Measurements from ENCODE around the gene POLN. TPM values are rescaled to one million over a fixed set of nuclear protein-coding genes. Genes with fewer than 3 reads are reported as not detected.

Gene POLN
- total RNA-seq, 4 donors from 2014 or later: 3.3 to 9.6 (median 5.5) TPM

- Histone ChIP-seq H3K9me3 (no peaks in the 10 kb centered on the region), H3K36me3 (peaks cover 0 to 46% (median 0%) of the 10 kb centered on the region in 3 donors), H3K4me3 (no peak overlapping the region), H3K4me1 (no peaks in the 10 kb centered on the region), H3K27me3 (no peaks in the 10 kb centered on the region), H3K27ac (no peak overlapping the region)
- TF ChIP-seq EP300 (IDR thresholded peaks at IDR 0.05): no peak
- TF ChIP-seq, protein P1, sequence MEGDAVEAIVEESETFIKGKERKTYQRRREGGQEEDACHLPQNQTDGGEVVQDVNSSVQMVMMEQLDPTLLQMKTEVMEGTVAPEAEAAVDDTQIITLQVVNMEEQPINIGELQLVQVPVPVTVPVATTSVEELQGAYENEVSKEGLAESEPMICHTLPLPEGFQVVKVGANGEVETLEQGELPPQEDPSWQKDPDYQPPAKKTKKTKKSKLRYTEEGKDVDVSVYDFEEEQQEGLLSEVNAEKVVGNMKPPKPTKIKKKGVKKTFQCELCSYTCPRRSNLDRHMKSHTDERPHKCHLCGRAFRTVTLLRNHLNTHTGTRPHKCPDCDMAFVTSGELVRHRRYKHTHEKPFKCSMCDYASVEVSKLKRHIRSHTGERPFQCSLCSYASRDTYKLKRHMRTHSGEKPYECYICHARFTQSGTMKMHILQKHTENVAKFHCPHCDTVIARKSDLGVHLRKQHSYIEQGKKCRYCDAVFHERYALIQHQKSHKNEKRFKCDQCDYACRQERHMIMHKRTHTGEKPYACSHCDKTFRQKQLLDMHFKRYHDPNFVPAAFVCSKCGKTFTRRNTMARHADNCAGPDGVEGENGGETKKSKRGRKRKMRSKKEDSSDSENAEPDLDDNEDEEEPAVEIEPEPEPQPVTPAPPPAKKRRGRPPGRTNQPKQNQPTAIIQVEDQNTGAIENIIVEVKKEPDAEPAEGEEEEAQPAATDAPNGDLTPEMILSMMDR (IDR thresholded peaks at IDR 0.05): no peak
- no peak for TF ChIP-seq POLR2A (IDR thresholded peaks at IDR 0.05)
- WGBS, 2 donors: 87 to 88% methylated on average over 7 to 24 of the region's 25 CpGs
- DNase-seq (ENCODE audit: low spot score in 2 of 2): no peak
These were observed 30.3 kb upstream of the POLN start for GRCh38 chr4:2272026-2272827.

DNA sequence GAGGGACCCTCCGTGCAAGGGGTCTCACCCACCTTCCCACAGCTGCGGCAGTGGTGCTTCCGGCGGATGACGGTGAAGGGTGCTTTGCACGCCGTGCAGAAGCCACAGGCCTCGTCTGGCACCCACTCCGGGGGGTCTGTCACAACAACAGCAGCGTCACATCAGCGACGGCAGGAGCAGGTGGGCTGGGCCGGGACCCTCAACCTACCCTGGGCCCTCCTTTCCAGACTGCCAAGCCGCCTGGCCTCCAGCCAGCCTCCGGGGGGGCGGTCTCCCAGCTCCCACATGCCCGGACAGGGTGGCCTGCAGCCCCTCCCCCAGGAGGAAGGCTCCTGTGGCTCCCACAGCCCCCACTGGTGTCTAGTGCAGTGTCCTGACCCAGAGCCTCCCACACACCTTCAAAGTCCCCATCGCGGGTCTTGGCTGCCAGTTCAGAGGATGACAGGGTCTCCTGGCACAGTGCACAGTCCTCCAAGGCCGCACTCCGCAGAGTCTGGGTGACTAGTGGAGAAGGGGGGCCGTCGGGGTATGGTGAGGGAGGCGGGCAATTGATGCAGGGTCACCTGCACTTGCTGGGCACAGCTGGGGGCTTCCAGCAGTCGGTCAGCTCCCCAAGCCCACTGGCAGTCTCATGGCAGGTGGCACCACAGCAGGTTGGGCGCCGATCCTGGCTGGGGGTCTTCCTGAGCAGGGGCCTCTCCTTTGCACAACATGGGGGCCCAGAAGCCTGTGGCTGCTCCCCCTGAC, 29.5 kb upstream of the POLN start:
- H3K4me3 ChIP-seq: no peak overlapping the region
- no peaks in the 10 kb centered on the region for H3K27me3 ChIP-seq
- H3K27ac ChIP-seq: no peak overlapping the region
- H3K36me3 ChIP-seq: peaks cover 0 to 46% (median 0%) of the 10 kb centered on the region in 3 donors
- H3K4me1 ChIP-seq: peaks cover 0 to 6% (median 3%) of the 10 kb centered on the region in 4 donors
- H3K9me3 ChIP-seq: no peaks in the 10 kb centered on the region
- WGBS, 2 donors: 82 to 88% methylated on average over 13 to 26 of the region's 27 CpGs
- TF ChIP-seq POLR2A (IDR thresholded peaks at IDR 0.05): no peak
- TF ChIP-seq, protein P1 (IDR thresholded peaks at IDR 0.05): no peak
- TF ChIP-seq EP300 (IDR thresholded peaks at IDR 0.05): no peak
- no peak for DNase-seq (ENCODE audit: low spot score in 2 of 2)

DNA sequence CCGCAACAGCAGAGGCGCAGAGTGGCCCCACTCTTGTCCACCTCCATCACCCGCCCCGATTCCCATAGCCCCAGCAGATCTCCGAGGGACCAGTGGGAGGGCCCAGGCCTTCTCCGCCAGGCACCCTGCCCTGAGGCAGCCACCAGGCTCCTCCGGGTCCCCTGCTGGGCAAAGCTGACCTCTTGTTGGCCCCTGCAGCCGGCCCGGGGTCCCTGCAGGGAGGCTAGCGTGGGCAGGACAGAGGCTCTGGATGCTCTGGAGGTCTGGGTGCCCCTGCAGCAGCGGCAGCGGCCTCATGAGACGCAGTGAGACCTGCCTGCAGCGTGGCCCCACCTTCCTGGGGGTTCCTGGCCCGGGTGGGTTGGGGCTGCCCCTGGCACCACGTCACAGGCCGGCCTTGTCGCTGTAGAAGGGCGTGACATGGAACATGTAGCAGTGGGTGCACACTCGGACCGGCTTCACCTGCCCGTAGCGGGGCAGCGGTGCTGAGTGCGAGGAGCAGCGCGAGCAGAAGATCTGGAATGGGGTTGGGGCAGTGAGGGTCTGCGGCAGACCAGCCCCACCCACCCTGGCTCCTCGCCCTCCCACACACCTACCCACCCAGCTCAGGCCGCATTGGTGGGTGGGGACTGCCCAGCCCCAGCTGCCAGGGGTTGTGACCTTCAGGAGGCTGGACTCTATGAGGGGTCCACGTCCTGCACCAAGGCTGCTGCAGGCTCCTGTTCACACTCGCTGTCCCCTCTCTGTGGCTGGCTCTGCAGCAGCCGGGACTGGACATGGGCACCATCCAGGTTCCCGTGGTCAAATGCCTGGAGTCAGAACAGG, 28.6 kb upstream of the POLN start:
- no peak for DNase-seq (ENCODE audit: low spot score in 2 of 2)
- no peak overlapping the region for H3K27ac ChIP-seq
- WGBS, 2 donors: 79 to 81% methylated on average over 27 to 34 of the region's 34 CpGs
- no peak overlapping the region for H3K4me3 ChIP-seq
- H3K27me3 ChIP-seq: no peaks in the 10 kb centered on the region
- no peak for TF ChIP-seq EP300 (IDR thresholded peaks at IDR 0.05)
- peaks cover 0 to 15% (median 10%) of the 10 kb centered on the region in 4 donors for H3K4me1 ChIP-seq
- H3K36me3 ChIP-seq: peaks cover 0 to 46% (median 0%) of the 10 kb centered on the region in 3 donors
- no peaks in the 10 kb centered on the region for H3K9me3 ChIP-seq

- H3K27ac ChIP-seq: no peak overlapping the region
- H3K36me3 ChIP-seq: peaks cover 0 to 46% (median 0%) of the 10 kb centered on the region in 3 donors
- H3K4me3 ChIP-seq: no peak overlapping the region
- TF ChIP-seq, protein P1 (IDR thresholded peaks at IDR 0.05): no peak
- TF ChIP-seq POLR2A (IDR thresholded peaks at IDR 0.05) (no peak), EP300 (IDR thresholded peaks at IDR 0.05) (no peak)
- 73 to 86% methylated on average over 12 of the region's 12 CpGs for WGBS, 2 donors
- H3K9me3 ChIP-seq: no peaks in the 10 kb centered on the region
- H3K27me3 ChIP-seq: no peaks in the 10 kb centered on the region
- DNase-seq (ENCODE audit: low spot score in 2 of 2): no peak
- H3K4me1 ChIP-seq: peaks cover 0 to 24% (median 14%) of the 10 kb centered on the region in 4 donors
These were observed 27.8 kb upstream of the POLN start for GRCh38 chr4:2269618-2270163.

DNA sequence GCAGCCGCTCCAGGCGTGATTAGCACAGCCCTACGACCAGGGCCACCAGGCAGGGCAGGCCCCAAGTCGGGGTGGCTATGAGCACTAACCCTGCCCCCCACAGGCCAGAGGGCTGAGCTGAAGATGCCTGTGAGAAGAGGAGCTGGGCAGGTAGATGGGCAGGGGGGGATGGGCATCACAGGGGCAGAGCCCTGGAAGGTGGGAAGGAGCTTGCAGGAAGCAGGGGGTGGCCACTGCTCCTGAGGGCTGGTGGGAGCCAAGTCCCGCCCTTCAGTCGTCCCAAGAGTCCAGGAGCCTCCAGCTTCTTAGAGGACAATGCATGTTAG, 27.2 kb upstream of the POLN start:
- Histone ChIP-seq H3K4me1 (peaks cover 0 to 29% (median 14%) of the 10 kb centered on the region in 4 donors), H3K27ac (no peak overlapping the region), H3K9me3 (no peaks in the 10 kb centered on the region), H3K27me3 (no peaks in the 10 kb centered on the region), H3K36me3 (peaks cover 0 to 45% (median 0%) of the 10 kb centered on the region in 3 donors), H3K4me3 (no peak overlapping the region)
- WGBS, 2 donors: 55 to 70% methylated on average over 3 to 6 of the region's 6 CpGs
- no peak for DNase-seq (ENCODE audit: low spot score in 2 of 2)
- no peak for TF ChIP-seq EP300 (IDR thresholded peaks at IDR 0.05)
- no peak for TF ChIP-seq POLR2A (IDR thresholded peaks at IDR 0.05)
- TF ChIP-seq, protein P1 (IDR thresholded peaks at IDR 0.05): no peak

All from tibial nerve (tissue), 4 donors.